ENCODE measurements around the gene TRAF1.
A peak's percentile ranks its signal among the peaks of the same experiment; 100 is the strongest.

The TRAF1 gene

DNA sequence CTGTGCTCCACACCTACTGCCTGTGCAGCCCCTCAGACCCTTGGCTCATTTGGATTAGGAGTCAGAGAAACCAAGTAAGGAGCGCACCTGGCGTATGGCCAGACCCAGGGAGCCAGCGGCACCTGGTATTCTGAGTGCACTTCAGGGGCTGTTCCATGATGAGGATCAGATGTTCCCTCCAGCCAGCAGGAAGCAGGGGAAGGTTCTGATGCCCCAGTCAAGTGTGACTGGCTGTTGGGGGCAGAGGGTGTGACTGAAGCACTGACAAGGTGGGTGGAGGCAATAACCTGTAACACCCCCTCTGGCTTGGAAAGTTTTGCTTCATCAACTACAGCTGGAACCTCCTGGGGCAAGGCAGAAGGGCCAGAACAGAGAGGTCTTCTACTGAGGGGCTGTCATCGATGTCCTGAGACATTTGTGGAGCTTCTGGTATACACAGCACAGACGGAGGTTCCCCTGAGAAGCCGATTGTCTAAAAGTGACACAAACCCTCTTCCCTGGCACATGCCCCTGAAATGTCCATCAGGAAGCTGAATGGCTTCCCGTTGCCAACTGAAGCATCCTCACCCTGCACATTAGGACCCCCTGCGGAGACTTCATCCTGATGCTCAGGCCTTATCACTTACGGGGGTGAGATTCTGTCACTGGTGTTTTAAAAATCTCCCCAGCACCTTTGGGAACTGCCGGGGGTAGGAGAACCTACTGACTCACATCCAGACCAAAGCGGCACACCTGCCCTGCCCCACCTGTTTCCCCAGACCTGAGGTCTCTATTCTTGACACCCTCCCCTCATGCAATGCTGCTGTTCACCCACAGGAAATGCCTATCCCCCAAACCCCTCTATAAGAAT lies 21.1 kb downstream of the TRAF1 start:
- no peak for DNase-seq (ENCODE audit: low read depth)

DNA sequence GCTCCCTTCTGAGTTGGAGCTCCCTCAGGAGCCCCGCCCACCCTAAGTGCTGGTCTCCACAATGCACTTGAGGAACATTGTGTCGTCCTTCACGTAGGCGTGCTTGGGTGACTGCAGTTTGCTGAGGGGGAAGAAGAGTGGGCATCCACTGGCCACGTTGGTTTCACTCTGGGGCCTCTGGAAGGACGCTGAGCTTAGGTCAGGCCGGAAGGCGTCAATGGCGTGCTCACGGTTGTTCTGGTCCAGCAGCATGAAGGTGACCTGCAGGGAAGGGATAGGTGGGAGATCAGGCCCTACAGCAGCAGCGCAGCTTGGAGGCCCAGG lies 21.7 kb downstream of the TRAF1 start:
- no peak for DNase-seq (ENCODE audit: low read depth)

DNA sequence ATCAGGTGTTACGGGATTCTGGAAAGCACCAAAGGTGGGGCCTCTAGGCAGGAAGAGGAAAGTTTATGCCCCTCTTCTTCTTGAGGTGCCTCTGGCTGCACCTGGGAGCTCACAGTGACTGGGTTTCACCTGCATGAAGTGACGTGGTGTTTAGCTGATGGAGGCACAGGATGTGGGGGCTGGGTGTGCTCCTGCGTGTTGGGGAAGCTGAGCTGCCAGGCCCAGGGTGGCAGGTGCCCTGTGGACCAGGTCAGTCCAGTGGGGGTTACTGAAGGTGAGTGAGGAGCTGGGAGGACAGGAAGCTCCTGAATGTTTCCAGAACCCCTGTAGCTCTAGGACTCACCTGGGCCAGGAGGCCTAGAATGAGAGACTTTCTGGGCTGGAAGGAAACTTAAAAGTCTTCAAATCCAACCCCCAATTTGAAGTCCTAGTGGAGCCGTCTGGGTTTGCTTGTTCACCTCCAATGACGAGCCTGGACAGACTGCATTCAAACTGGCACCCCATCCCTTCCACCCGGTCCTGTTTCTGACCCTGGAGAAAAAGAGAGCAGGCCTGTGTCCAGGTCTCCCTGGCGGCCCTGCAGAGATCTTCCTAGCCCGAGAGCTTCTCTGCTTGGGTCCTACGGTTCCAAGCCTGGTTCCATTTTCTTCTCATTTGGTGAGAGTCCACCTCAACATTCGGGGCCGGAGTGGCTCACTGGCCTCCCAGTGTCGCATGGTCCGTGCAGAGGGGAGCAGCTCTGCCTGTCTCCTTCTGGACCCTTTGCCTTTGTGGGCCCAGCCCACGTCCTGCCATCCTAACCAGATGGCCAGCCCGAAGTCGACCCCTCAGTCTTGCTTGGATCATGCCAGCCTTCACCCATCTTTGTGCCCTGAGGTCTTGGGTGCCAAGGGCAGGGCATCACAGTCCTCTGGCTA lies 22.3 kb downstream of the TRAF1 start:
- no peak for DNase-seq (ENCODE audit: low read depth)

DNA sequence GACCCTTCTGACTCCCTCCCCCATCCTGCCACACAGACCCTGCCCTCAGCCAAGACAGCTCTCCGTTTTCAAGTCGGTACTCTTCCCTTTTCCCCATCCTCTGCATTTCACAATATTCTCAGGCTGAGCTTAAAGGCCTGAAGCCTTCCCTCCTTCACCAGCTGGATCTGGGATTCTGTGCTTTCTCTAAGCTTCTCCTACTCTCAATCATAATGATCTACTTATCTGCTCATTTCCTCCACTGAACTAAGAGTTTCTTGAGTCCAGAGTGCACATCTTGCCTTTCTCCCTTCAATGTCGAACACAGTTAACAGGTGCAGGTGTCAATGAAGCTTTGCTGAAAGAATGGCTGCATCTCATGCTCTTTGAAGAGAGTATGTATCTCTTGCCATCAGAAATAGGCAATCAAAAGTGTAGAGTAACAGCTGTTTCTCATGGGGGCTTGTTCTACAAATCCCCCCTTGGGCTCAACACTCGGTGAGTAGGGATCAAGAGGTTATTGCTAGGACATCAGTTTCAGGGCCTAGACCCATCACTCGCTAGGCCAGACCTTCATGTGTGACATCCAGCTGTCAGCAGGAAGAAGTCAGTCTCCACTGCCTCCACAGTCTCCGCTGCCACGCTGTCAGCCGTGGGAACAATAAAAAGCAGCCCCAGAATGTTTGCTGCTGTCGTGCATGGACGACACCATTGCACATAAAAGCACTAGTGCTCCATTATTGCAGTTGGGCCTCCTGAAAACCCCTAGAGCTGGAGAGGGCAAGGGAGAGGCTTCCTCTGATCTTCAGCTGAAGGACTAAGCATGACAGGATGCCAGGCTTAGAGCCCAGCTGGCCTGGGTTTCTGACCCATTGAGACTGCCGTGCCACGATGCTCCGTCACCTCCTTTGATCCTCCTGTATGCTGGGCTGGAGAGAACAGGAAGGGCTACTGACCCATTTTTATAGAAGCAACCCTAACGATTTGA lies 23.7 kb downstream of the TRAF1 start:
- DNase-seq (ENCODE audit: low read depth), result no peak

DNA sequence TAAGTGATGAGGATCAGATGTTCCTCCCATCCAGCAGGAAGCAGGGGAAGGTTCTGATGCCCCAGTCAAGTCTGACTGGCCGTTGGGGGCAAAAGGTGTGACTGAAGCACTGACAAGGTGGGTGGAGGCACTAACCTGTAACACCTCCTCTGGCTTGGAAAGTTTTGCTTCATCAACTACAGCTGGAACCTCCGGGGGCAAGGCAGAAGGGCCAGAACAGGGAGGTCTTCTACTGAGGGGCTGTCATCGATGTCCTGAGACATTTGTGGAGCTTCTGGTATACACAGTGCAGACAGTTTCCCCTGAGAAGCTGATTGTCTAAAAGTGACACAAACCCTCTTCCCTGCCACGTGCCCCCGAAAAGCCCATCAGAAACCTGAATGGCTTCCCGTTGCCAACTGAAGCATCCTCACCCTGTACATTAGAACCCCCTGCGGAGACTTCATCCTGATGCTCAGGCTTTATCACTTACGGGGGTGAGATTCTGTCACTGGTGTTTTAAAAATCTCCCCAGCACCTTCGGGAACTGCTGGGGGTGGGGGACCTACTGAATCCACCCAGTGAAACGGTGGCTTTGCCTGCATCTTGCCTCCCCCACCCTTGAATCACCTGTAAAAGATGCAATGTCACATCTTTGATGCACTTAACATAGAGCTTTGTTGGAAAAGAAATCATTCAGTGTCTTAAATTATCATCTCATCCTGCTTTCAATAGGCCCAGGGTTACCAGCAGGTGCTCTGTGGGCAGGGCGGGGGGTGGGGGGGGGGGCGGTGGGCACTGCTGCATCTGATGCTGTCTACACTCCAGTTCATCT lies 24.6 kb downstream of the TRAF1 start:
- DNase-seq (ENCODE audit: low read depth), result no peak

DNA sequence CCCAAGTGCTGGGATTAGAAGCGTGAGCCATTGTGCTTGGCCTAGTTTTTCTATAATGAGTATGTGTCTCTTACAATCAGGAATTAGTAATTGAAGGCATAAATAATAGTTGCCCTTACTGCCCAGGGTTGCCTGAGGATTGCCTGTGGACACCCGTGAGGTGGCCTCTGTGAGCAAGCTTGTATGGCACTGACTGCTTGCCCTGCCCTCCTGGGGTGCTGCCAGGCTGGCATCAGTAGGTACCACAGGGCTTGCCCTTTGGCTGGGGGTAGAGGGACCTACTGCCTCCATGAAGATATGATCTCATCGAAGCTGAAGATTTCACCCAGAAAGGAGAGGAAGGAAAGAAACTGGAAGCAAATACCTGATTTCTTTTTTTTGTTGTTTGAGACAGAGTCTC lies 25.8 kb downstream of the TRAF1 start:
- DNase-seq (ENCODE audit: low read depth), result no peak

DNA sequence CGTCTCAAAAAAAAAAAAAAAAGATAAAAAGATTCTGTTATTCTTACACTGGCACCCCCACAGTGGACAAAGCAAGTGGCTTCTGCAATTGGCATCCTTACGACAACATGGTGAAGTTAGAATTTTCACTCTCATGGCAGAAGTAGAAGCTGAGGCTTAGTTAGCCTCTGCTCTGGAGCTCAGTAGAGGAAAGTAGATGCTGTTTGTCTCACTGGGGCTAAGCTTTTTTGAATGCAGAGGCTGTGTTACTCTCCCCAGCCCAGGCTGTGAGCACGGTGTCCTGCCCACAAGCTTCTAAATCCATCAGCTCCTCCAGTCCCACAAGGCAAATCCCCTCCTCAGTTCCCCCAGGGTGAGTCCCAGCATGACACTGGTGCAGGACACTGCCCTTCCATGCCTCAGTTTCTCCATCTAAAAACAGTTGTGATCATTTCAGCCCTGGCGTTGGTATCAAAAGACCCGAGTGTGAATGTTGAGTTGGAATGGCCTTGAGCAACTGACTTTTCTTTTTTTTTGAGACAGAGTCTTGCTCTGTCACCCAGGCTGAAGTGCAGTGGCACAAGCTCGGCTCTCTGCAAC lies 27.0 kb downstream of the TRAF1 start:
- no peak for DNase-seq (ENCODE audit: low read depth)

DNA sequence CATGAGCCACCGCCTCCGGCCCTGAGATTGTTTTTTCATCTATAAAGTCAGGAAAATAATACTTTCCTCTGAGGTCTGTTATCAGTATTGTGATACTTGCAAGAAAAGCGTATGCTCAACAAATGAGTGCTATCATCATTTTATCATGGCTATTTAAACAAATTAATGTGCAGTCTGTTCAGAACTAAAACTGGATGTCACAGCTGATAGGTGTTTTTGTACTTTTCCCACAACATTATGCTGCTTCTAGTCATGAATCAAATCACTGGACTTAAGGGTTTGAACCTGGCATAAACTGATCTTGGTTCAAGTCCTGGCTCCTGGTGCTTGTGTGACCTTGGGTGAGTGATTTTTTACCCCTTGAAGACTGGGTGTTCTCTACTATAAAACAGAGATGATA lies 28.2 kb downstream of the TRAF1 start:
- DNase-seq (ENCODE audit: low read depth), result no peak

DNA sequence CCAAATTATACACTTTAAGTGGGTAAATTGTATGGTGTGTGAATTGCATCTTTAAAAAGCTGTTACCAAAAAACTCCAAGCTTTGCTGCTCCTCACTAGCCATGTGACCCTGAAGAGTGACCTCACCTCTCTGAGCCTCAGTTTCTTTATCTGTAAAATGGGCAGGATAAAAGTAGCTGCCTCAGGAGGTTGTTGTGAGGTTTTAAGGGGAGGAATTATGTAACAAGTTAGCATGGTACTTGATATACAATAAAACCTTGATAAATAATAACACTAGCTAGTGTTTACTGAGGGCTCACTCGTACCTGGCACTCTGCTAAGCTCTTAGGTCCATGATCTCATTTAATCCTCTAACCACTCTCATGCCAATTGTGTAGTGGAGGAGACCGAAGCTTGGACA lies 30.6 kb downstream of the TRAF1 start:
- no peak for DNase-seq (ENCODE audit: low read depth)

DNA sequence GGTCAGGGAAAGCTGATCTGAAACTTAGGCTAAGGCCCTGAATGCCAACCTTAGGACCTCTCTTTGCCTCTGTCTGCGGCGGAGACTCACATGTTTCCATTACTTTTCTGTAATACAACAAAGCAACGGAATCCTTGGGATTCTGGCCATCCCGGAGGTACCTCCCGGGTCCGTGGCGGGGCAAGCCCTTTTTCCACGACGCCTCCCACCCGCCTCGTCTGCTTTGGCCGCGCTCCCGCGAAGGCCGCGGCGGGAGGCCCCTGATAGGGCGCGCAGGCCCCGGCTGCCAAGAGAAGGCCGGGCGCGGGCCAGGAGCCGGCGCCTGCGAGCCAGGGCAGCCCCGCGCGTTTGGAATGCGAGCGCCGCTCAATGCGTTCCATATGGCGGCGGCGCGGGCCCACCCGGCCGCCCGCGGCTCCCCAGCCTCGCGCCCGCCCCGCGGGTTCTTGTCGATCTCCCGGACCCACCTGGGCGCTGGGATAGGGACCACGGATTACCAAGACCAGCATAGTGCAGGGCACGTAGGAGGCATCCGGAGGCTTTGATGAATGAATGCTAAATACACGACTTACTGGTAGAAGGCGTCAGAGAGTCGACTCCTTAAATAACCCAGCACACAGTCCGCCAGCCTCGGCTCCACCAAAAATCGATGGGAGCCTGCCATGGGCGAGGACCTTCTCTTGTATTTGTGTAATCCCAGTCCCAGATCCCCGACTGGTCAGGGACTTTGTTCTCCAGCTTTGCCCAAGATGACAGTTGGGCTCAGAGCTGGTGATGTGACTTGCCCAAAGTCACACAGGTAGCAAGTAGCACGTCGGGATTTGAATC lies 32.1 kb downstream of the TRAF1 start:
- DNase-seq (ENCODE audit: low read depth), result peak; percentile 39

DNA sequence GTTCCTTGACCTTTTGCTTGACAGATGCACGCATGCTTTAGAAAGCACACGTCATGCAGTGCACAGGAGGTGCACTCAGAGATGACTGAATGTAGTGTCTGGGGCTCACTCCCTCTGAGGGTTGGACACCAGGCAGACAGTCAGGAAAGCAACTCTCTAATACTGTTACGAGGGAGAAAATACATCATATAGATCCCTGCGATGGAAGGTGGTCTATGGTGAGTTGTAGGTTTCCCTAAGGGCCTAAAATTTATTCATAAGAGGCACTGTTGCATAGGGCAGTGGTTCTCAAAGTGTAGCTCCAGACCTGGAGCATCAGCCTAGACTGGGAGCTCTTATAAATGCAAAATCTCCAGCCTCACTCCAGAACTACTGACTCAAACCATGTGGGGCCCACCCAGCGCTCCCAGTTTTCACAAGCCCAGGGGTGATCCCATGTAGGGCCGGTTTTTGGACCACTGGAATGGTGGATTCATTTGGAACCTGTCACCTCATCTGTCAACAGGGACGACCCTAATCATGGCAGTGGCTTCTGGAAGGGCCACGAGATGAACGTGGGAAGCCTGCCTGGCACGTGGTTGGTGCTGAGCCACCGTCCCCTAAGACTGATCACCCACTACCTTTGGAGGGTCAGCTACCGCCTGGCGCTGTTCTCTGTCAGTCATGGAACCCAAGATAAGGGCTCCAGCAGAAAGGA lies 32.8 kb downstream of the TRAF1 start:
- DNase-seq (ENCODE audit: low read depth), result no peak

DNA sequence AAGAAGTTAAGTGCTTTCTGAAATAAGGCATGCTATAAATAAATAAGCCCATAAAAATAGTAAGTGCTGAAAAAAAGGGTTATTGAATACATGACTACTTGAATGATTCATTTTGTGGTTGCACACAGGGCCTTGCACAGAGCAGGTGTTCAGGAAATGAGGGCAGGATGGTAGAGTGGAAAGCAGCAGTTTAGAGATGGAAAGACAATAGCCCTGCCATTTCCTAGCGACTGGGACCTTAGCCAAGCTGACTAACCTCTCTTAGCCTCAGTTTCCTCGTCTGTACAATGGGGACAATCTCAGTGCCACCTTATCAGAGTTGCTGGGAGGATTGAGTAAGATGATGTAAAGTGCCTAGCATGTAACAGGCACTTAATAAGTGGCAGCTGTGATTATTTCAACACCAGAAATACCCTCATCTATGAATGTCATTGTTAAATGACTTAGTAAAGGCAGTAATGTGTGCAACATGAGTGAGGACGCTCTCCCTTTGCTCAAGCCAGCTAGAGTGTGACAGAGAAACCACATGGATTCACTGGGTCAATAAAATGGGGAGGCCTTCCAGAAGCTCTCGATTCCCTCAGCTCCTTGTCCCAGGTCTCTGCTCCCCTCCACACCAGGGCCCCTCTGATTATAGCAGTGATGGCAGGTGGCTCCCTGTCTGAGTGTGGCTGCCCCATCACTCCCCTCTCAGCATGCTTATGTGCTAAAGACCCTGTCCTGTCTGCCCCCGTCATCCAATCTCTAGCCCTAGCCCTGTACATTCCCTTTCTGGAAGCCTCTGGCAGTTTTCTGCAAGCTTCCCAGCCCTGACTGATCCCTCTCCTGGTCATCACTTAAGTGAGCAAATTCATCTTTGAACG lies 33.6 kb downstream of the TRAF1 start:
- DNase-seq (ENCODE audit: low read depth), result peak; percentile 17

DNA sequence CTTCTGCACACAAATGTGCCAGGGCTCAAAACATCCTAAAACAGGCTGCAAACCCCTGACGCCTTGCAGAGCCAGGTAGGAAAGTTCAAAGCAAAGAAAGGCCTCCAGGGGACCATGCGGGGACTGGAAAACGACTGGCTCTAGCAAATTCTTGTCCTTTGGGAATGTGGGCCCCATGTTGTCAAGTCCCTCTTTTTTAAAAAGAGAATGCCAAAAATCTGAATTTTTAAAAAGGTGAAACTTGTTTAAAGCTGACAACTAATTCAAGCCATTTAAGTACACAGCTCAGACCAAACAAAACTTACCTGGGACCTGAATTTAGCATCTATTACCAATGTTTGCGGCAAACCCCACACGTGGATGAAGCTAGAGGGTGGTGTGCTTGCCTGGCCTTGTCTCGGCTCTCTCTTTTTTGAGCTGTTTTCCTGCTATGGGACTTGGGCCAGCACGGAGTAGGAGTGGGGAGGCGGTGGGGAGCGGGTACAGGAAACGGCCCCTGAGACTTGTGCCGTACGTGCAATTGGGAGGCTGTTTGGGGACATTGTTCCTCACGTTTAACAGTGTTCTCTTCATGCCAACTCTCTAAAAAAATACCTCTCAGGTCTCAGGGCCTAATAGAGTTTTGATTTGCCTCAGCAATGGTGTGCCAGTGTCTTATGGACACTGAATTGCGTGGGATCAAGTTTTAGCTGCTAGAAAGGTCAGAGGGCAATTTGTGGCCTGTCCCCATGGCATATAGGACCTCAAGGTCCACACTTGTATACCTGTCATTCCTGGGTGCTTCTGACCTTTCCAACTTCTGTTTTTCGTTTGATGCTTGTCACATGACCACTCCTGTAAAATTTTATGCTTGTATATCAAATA lies 34.5 kb downstream of the TRAF1 start:
- no peak for DNase-seq (ENCODE audit: low read depth)

DNA sequence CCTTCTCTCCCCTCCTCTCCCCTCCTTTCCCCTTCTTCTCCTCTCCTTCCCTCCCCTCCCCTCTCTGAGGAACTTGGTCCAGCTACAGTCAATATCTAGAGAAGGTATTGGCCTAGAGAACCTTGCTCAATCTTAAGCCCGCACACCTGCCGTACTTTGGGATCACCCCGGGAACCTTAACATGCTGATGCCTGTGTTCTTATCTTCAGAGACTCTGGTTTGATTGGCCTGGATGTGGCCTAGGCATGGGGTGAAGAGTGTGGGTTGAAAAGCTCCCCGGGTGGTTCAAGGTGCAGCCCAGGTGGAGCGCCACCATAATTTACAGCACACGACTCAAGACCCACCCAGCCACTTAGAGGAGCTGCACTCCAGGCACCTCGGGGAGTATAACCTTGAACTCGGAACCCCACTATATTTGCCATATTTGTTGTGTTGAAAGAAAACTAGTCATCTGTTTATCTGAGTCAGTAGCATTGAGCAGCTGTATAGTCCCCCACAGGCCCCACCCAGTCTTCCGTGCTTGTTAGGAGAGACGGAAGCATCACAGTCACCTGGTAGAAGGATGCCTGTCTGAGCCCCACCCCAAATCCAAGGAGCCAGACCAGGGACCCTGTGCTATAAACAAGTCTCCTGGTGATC lies 35.2 kb downstream of the TRAF1 start:
- DNase-seq (ENCODE audit: low read depth), result no peak

DNA sequence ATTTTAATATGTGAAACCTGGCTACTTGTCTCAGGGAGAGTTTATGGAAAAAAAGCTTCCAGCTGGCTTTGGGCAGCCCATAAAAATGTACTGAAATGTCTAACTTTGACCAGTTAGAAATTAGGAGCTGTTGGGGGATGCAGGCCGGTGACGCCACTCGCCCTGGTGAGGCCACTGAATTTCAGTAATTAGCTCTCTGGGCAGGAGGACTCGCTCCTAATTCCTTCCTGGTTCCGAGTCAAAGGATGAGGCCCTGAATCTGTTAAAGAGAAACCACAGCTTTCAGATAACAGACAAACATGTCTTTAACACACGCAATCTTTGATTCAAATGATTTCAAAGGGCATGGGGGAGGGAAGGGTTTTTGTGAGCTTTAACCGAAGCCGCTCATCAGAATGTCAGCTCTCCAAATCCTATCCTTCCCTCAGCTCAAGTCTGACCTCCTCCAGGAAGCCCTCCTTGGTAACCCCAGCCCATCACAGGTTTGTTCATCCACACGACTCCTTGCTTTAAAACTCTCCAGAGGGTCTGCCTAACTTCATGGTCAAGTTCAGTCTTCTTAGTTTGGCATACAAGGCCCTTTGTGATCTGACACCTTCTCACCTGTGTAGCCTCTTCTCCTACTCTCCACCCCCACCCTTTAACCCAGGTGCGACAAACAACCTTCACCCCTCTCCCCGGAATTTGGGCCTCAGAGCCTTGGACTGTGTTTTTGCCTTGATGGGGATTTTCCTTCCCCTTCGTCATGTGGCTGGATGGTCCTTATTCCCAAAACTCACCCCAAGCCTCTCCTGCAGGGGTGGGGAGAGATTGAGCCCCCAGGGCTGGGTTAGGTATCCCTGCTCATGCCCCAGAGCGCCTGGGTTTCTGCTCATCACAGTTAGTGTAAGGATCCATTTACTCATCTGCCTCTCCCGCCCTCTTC lies 36.0 kb downstream of the TRAF1 start:
- DNase-seq (ENCODE audit: low read depth), result no peak

Measured in fibroblast of gingiva (primary cell).